NCI-H187 treated with DMSO at 0.1 percent for 48 hours (cell line): Measurements from ENCODE around the gene GNGT2.

Experiments
- DNase-seq: peaks from one replicate; lab custom pipeline; 2025; lab: John Stamatoyannopoulos, UW

GNGT2 gene

GRCh38 chr17:49170216-49170615 is 40.2 kb downstream of the GNGT2 start:
- no peak for DNase-seq

- DNase-seq: no peak
Measured at GRCh38 chr17:49168706-49169105, 41.7 kb downstream of the GNGT2 start.

- DNase-seq: no peak
Measured at GRCh38 chr17:49165143-49165542, 45.2 kb downstream of the GNGT2 start.

- DNase-seq: no peak
Measured at GRCh38 chr17:49162866-49163265, 47.5 kb downstream of the GNGT2 start.

GRCh38 chr17:49157784-49158183 is 52.6 kb downstream of the GNGT2 start:
- no peak for DNase-seq

- DNase-seq: no peak
Measured at GRCh38 chr17:49156256-49156655, 54.1 kb downstream of the GNGT2 start.
